HG03139 (cell line): ENCODE data around the gene SLC38A11.
"Not testable (repeated sequence)": the region's sequence is repeated elsewhere in the genome, so short reads cannot be mapped to it uniquely, and the experiment has no call there.

Experiments used
- ATAC-seq: cut with Tn5 transposase; IDR thresholded peaks from one replicate; pipeline ENCODE4 v1.9.1; 2021; ENCODE audit not compliant: unreplicated experiment

SLC38A11 gene

DNA sequence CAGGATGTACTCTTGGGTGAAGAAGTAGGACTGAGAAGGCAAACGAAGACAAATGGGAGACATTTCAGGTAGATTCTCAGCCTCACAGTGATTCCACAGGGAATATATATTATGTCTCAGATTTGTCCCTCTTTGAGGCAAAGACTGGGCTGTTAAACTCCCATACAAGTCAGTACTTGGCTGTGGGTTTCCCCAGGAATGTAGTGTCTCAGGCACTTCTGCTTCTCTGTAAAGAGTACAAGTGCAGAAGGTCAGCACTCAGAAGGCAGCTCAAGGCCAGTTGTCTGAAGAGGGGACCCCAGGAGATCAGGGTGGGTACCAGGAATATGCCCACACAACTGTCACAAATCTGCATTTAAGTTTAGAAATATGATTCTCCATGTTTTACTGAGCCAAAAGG, 73.8 kb downstream of the SLC38A11 start:
- no peak for ATAC-seq

DNA sequence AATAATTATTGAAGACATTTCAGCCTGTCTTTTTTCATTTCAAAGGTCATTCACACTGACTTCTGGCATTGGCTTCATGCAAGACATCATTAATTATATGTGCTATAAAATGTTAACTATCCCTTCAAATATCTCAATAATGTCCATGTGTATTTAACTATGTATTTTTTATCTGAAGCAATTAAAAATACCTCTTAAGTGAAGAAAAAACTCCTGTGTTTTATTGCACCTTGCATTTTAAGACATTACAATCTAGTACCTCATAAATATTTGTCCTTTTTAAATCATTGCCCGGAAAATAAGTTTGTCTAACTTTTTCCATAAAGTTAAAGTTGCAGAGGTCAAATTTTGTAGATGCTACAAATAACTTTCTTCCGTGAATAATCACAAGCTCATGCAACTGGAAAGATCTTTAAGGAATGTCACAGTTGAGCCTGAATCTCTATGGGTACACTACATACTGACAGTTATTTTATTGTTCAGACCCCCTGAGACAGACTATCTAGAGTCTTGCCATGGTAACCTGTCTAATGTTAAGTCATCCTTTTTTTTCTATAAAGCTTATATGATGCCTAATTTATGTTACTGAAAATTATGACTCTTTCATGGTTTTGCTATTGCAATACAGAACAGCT, 75.3 kb downstream of the SLC38A11 start:
- ATAC-seq = no peak

DNA sequence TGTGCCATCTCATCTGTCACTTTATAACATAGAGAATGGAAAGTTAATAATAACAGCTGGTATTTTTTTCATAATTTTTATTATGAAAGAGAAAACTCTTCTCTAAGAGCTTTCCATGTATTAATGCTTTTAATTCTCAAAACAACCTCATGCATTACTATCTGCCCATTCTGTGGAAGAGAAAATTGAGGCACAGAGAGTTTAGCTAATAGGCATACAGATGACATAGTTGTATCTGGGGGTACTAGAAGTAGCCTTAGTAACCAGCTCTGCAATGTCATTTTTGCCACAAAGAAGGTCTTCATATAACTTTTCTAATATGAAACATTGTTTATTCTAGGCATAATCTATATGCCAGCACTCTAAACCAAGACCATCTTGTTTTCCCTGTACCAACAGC, 77.4 kb downstream of the SLC38A11 start:
- ATAC-seq = no peak

DNA sequence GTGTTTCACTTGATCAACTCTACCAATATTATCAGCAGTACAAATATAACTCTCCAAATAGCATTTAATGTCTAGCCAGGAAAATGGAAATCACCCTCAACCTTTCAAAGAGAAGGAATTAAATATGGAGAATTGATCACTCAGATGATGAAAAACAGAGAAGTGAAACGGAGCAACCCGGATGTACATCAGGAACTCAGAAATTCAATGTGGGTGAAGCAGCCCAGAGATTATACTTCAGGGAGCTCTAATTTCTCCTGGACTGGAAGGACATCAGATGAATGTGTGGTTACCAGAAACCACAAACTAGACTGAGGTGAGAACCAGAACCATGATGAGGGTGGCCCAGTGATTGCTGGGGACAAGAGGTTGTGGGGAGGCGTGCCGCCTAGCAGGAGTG, 78.2 kb downstream of the SLC38A11 start:
- ATAC-seq = no peak

DNA sequence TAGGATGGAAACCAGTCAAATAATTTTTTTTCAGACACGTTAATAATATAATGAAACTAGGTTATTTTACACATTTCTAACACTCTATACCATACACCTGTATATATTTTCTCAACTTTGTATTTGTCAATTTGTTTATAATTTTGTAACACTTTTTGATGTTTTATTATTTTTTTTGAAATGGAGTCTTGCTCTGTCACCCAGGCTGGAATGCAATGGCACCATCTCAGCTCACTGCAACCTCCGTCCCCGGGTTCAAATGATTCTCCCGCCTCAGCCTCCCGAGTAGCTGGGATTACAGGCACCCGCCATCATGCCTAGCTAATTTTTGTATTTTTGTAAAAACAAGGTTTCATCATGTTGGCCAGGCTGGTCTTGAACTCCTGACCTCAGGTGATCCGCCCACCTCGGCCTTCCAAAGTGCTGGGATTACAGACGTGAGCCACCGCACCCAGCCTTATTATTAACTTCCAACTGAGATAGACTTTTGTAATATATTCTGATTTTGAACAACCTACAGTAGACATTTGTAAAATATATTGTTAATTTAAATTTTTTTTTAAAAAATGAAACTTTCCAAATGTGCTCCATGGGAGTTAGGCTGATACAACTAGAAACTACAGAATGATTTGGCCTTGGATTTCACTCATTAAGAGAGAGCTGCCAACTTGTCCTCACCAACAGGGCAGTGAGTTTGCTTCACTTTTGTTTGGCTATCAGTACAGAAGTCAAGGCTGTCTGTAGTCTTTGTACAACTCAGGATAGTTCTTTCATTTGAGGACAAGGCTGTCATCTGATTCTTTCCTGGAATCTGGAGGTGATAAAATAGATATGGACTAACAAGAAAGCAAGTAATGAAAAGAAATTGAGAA, 79.8 kb downstream of the SLC38A11 start:
- ATAC-seq = no peak

DNA sequence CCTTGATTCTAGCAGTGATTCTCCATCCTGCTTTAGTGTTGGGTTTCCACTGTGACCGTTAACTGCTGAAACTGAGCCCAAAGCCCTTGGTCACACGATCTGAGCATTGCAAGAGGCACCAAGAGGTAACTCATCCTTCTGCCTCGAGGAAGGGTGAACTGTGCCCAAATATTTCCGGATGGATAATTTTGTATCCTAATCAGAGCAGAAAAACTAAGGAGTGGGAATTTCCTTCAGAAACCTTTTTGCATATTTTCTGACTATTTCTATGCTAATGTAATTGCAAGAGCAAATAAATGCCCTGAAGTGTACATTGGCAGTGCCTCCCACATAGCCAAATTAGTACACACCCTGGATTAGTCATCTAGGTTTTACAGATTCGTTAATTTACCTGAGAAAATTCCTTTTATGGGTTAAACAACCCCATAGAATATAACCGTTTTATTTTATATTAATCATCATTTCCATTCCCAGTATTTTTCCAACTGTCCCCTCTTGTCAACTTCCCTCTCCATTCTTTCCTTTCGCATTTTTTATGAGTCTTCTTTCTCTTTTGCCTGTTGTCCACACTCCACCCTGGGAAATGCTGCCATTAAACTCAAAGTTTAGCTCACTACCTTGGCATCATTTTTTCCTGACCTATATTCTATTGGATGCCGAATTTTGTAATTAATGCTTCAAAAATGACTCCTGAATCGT, 82.0 kb downstream of the SLC38A11 start:
- no peak for ATAC-seq

DNA sequence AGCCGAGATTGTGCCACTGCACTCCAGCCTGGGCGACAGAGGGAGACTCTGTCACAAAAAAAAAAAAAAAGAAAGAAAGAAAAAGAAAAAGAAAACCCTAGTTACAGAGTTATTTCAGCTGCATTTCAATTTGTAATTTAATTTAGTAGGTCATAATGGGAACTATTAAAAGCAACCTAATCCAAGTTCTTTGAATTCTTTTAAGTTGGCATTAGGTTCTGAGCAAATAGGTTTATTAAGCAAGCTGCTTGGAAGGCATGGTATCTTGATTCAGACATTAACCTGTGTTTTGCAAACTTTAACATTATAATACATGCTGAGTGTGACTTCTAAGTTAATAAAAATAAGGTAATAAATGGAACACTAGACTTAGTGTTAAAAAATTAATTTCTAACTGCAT, 83.9 kb downstream of the SLC38A11 start:
- ATAC-seq = no peak

DNA sequence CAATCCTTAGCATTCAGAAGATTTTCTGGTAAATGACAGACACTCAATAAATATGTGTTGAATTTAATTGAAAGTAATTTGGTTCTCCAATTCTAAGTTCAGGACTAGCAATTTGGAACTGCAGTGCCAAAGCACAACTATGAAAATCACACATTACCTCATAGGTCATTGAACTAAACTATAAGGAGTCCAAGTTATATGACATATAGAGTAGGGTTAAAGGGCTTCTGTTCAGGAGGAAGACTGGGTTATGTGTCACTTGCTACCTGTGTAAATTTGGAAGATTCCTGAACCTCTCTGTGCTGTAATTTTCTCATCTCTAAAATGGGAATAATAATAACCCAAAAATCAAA, 85.9 kb downstream of the SLC38A11 start:
- no peak for ATAC-seq

DNA sequence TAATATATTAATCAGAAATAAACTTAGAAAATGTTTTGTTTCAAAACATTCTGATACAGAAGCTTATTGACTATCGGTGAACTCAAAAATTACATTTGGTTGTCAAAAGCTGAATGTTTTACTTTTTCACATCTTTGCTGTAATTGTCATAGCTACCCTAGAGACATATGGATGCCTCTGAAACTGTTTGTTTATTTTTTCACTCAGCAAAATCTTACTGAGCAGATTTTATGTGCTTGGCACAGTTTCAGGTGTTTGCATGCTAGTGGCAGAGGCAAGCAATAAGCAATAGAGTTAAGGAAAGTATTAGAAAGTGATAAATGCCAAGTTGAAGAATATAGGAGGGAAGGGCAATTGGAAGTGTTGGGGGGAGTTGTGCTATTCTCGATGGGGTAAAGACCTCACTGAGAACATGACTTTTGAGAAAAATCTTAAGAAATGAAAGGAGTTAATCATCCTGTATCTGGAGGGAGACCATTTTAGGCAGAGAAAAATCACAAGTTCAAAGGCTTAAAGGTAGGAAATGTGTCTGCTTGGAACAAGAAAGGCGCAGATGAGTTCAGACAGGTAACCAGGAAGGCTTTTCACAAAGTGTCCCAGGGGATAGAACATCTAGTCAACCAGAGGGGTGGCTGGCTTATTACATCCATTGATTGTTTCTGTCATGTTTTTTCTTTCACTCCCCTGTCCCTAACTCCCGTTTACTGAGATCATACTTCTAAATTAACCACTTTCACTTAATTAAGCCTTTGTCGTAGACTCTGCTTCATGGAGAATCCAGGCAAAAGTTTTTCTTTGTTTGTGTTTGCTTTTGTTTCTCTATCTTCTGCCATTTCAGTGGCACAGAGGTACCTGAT, 86.5 kb downstream of the SLC38A11 start:
- no peak for ATAC-seq

DNA sequence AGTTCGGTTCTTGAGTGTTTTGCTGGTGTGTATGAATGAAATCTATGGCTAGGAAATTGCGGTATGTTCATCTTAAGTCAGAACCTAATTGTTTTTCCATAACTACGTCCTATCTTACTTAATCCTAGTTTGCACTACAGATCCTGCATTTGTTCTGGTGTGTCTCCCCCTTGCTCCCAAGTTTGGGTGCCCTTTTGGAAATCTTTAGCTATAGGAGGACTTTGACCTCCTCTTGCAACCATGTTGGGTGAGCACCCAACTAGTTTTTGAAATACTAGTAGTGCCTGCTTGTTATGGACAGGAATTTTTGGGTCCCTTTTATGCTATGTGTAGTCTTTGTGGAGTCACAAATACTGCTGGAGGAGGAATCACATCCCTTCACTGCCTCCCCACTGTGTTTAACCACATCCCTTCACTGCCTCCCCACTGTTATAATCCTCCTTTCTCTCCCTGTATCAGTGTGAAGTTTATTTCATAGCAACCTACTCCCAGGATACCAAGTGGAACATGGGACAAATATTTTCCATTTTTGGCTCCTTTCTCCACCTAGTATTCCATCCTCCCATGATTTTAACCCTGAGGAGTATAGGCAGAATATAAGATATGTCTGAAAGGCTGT, 87.4 kb downstream of the SLC38A11 start:
- ATAC-seq = no peak

DNA sequence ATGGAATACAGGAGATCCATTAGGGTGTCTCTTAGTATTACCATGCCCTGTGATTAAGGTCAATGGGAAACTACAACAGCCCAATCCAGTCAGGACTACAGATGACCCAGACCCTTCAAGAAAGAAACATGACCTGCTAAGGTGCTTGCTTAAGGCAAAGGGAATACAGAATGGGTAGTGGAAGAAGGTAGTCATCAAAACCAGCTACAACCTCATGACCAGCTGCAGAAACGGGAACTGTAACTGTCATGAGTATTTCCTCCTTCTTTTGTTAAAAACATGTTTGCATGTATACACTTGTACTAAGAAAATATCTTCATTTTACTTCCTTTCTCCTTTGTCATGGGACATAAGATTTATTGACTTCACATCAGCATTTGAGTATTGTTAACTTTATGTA, 88.9 kb downstream of the SLC38A11 start:
- not testable (repeated sequence) for ATAC-seq

DNA sequence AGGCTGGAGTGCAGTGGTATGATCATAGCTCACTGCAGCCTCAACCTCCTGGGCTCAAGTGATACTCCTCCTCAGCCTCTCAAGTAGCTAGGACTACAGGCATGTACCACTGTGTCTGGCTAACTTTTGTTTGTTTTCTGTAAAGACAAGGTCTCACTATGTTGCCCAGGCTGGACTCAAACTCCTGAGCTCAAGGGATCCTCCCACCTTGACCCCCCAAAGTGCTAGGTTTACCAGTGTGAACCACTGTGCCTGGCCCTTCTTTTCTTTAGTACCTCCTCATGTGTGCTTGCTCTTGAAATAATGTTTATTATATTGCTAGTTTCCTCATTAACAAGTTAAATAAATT, 94.7 kb downstream of the SLC38A11 start:
- ATAC-seq = no peak

DNA sequence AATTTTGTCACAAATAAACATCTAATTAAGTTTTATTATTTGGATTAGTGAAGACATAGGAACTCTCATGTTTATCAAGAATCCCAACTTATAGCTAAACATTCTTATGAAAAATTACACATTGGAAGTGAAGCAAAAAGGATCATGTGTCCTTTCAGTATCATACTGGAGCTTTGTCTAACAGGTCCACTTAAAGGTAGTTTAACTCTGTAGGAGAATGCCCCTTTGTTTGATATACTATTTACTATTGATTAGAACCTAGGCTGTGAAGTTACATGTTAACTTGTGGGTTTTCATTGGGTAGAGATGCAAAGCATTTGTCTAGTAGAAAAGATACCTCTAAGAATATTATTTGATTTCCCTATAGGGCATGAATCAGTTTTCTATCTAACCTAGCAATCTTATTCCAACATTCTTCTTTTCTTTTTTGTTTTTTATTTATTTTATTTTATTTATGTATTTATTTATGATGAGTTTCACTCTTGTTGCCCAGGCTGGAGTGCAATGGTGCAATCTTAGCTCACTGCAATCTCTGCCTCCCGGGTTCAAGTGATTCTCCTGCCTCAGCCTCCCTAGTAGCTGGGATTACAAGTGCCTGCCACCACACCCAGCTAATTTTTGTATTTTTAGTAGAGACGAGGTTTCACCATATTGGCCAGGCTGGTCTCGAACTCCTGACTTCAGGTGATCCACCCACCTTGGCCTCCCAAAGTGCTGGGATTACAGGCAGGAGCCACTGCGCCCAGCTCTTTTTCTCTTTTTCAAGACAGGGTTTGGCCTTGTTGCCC, 95.2 kb downstream of the SLC38A11 start:
- not testable (repeated sequence) for ATAC-seq

DNA sequence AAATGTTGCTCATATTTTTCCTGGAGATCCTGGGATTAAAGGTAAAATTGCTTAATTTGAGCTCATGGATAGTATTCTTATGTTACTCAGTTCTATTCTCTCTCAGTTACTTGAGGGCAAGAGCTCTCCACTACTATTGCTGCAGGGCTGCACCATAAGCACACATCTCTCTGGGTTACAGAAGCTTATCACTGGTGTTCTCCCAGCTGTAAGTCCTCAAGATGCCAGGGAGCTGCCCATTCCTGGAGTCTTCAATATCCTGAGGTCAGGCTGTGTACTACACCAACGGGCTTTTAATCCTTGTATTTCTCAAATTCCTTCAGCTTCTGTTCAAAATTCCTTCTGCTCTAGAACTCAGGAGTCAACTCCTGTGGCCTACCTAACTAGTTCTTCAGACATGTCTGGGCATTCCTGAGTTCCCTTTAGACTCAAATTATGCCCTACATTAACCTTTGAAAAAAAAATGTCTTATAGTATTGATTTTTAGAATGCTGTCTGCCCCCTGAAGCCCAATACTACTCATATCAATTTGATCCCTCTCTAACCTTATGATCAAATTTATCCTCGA, 96.0 kb downstream of the SLC38A11 start:
- no peak for ATAC-seq

DNA sequence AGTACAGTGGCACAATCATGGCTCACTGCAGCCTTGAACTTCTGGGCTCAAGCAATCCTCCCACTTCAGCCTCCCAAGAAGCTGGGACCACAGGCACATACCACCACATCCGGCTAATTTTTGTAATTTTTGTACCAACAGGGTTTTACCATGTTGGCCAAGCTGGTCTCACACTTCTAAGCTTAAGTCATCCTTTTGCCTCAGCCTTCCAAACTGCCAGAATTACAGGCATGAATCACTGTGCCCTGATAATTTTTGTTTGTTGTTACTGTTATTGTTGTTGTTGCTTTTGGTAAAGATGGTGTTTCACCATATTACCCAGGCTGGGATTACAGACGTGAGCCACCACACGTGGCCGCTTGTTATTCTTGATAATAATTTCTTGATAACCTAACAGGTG, 103.2 kb downstream of the SLC38A11 start:
- ATAC-seq = no peak

DNA sequence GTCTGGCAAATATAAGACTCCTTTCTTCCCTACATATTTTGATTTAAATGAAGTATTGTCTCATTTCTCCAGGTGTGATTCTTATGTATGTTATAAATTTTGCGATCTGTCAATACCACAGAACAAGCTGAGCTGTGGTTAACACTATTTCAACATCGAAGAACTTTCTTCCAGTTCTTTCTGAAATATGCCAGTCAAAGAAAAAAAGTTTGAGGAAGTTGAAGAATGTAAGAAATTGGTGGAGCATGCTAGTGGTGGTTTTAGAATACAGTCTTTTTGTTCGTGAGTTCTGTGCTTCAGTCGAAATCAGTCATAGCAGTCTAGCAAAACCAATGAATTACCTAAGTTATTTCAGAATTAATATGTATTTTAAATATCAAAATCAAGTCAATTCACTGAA, 105.1 kb downstream of the SLC38A11 start:
- no peak for ATAC-seq

DNA sequence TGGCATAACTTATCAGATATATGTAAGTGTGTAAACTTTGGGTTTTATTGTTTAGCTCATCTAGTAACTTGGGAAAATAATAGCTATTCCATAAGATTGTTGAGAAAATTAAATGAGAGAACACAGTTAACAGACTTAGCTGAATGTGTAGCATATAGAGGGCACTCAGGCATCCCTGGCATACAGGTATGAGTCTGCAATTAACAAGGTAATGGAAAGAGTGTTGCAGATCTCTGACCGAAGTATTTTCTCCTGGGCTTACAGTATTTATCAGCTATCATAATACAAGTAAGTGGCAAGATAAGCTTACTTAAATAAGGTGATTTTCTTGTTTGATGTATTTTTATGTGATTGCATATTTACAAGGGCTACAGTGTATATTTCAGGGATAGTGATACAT, 105.8 kb downstream of the SLC38A11 start:
- no peak for ATAC-seq

DNA sequence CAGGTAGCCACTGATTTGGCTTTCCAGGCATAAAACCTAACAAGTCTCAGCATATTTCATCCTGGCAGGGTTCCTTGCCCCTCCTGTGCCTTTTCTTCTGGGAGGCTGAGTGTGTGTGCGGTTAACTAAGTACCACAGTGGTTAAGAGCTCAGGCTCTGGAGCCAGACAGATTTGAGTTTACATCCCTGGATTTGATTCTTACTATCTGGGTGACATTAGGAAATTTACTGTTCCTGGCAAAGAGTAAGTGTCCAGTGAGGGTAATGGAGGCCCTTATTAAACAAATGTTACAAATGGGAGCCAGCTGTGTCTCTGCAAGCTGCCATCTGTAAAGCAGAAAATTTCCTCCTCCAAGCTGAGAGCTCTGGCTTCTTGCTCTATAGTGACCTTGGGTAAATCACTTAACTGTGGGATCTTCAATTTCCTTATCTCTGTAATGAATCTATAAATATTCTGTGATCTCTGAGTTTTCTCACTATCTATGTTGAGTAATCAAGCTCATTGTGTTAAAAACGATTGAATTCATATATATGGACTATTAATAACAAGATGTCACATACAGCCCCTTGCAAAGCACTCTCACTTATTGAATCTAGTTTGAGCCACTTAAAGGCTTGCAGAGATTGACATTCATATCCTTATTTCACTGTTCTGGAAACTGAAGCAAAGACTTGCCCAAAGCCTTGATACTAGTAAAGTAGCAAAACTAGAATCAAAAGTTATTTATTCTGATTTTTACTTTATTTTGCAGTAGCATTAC, 107.2 kb downstream of the SLC38A11 start:
- no peak for ATAC-seq

DNA sequence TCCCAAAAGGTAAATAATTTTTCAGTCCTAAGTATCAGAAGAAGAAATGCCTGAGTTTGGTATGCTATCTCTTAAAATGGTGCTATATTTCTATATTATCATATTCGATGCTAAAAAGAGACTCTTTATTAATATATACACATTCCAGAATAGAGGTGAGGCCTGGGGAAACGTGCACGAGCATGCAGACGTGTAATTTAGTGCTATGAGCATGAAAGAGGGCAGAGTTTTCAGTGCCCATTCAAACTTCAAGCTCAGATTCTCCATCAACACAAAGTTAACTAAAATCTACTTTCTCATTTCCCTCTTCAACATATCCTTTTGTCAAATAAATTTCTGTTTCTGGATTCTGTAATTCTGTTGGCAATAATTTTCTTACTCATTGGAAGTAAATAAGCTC, 108.0 kb downstream of the SLC38A11 start:
- no peak for ATAC-seq
